Prostate gland (tissue), 2 donors: Measurements from ENCODE around the gene CHD1L.

Experiments used
- POLR2A ChIP-seq: fragments of 450-650 bp; IDR thresholded peaks from one replicate; pipeline ENCODE4 v1.6.1; 2016; ENCODE audit warnings: antibody characterized with exemption, mild to moderate bottlenecking
- POLR2AphosphoS5 ChIP-seq: sonication (generic); formaldehyde crosslinking; IDR thresholded peaks from one replicate; pipeline ENCODE4 v1.6.1; 2017; ENCODE audit warnings: antibody characterized with exemption
- TF ChIP-seq, protein P1 (sequence below), 4 experiments: fragments of 200-600 bp in 2 of 4; fragments of 450-650 bp in 2 of 4; sonication (generic) in 2 of 4; IDR thresholded peaks; 1 replicate in 3 of 4; 2 replicates in 1 of 4; pipeline ENCODE4 v1.5.1; 2016 to 2019; ENCODE audit warnings: antibody characterized with exemption in 4 of 4, mild to moderate bottlenecking in 2 of 4, moderate library complexity in 2 of 4

- TF ChIP-seq POLR2AphosphoS5: no peak
- TF ChIP-seq, protein P1, sequence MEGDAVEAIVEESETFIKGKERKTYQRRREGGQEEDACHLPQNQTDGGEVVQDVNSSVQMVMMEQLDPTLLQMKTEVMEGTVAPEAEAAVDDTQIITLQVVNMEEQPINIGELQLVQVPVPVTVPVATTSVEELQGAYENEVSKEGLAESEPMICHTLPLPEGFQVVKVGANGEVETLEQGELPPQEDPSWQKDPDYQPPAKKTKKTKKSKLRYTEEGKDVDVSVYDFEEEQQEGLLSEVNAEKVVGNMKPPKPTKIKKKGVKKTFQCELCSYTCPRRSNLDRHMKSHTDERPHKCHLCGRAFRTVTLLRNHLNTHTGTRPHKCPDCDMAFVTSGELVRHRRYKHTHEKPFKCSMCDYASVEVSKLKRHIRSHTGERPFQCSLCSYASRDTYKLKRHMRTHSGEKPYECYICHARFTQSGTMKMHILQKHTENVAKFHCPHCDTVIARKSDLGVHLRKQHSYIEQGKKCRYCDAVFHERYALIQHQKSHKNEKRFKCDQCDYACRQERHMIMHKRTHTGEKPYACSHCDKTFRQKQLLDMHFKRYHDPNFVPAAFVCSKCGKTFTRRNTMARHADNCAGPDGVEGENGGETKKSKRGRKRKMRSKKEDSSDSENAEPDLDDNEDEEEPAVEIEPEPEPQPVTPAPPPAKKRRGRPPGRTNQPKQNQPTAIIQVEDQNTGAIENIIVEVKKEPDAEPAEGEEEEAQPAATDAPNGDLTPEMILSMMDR (IDR thresholded peaks at IDR 0.05): no peak
- no peak for TF ChIP-seq POLR2A
Measured at GRCh38 chr1:147281950-147282349, 39.5 kb downstream of the CHD1L start.
